Measurements from ENCODE around the gene CCDC97.
A peak's percentile ranks its signal among the peaks of the same experiment; 100 is the strongest.
"Not testable (repeated sequence)": the region's sequence is repeated elsewhere in the genome, so short reads cannot be mapped to it uniquely, and the experiment has no call there.

Gene CCDC97

DNA sequence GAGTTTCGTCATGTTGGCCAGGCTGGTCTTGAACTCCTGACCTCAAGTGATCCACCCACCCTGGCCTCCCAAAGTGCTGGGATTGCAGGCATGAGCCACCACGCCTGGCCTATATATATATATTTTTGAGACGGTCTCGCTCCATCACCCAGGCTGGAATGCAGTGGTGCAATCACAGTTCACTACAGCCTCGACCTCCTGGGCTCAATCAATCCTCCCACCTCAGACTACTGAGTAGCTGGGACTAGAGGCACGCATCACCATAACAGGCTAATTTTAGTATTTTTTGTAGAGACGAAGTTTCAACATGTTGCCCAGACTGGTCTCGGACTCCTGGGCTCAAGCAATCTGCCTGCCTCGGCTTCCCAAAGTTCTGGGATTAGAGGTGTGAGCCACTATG is 36.9 kb downstream of the CCDC97 start:
- DNase-seq, result not testable (repeated sequence)

- DNase-seq, result no peak
Measured at GRCh38 chr19:41350735-41351338, 40.9 kb downstream of the CCDC97 start.

DNA sequence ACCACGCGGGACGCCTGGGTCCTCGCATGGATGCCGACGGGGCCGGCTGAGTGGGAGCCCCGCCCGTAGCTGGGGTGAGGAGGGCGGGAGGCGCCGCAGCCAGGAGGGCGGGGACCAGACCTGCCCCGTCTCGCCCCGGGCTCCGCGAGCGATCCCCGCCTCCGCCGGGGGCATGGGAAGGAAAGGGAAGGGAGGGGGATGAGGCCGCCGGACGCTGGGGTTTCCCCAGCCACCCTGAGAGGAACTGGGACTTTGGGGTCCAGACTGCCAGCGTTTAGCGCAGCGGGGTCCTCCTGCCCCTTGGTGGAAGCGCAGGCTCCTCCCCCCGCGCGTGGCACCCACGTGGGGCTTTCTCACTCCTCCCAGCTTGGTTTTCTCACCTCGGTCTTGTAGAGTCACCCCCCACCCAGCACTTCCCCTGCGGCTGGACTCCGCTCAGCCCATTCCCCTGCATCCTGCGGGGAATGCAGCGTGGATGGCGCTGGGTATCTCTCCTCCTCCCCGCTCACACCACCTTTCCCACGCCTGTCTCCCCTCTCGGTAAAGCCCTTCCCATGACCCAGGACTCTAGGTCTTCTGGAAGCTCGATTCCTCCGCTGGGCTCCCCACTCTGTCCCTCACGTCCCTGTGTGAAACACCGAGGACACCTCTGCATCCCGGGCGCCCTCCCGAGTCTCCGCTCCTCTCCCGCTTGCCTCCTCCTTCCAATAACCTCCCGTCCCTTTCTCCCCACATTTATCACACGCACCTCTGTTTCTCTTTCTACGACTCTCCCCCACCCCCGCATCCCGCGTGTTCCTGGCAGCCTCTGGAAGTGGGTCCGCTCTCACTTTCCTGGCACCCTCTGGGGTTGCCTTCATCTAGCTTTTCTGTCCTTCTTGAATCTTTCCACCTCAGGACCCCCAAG is 41.6 kb downstream of the CCDC97 start:
- DNase-seq, result peak; percentile 83

GRCh38 chr19:41352279-41352608 is 42.3 kb downstream of the CCDC97 start:
- DNase-seq, result no peak

DNA sequence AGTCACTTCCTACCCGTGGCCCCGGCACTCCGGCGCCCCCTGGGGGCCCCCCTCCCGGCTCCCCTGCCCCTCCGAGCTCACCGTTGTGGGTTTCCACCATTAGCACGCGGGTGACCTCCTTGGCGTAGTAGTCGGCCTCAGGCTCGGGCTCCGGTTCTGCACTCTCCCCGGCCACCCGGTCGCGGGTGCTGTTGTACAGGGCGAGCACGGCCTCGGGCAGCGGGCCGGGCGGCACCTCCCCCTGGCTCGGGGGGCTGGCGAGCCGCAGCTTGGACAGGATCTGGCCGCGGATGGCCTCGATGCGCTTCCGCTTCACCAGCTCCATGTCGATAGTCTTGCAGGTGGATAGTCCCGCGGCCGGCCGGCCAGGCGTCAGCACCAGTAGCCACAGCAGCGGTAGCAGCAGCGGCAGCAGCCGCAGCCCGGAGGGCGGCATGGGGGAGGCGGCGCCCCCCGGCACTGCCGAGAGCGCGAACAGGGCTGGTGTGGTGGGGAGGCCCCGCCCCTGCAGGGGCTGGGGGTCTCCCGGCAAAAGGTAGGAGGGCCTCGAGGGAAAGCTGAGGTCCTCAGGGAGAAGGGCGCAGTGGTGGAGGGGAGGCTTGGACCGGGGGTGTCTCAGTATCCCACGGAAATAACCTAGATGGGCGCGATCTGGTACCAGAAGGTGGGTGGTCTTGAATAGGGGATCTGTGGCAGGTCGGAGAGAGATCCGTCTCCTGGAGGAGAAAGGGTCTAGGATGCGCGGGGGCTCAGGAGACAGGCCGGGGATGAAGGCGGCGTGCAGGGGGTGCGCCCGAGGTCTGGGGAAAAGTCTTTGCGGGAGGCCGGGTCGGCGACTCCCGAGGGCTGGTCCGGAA is 42.9 kb downstream of the CCDC97 start:
- DNase-seq, result peak; percentile 70

- DNase-seq, result peak; percentile 93
Measured at GRCh38 chr19:41353466-41354342, 43.7 kb downstream of the CCDC97 start, which contains the start of gene TGFB1. TSS of gene TGFB1 (minus strand) at chr19:41353922. CDS start at chr19:41353044, 878 bp downstream.

GRCh38 chr19:41354343-41354953 is 44.5 kb downstream of the CCDC97 start:
- DNase-seq, result no peak

DNA sequence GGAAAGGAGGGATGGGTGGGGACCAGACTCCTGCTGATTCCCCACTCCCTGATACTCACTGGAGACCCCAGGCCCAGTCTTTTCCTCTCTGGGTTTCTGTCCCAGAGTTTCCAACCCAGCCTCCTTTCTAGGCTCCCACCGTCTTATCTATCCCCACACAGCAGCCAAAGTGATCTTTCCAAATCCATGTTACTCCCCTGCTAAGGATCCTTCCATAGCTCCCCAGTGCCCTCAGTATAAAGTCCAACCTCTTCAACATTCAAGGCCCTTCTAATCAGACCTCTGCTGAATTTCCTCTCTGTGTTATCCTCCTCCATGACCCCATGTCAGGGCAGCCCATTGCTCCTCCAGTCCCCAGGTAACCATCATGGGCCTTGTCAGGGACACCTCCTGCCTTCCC is 45.1 kb downstream of the CCDC97 start:
- DNase-seq, result no peak

DNA sequence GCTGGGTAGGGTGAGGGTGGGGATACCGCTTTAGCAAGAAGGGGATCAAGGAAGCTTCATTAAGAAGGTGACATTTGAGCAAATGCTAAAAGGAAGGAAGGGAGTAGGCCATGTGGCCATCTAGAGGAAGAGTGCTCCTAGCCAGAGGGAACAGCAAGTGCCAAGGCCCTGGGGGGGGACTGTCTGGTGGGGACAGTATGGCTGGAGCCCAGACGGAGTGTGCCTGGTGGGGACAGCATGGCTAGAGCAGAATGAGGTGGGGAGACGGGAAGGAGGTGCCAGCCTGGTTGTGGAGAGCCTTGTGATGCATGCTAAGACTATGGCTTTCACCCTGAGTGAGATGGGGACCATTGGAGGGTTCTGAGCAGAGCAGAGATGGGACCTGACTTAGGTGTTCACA is 45.8 kb downstream of the CCDC97 start:
- DNase-seq, result no peak

DNA sequence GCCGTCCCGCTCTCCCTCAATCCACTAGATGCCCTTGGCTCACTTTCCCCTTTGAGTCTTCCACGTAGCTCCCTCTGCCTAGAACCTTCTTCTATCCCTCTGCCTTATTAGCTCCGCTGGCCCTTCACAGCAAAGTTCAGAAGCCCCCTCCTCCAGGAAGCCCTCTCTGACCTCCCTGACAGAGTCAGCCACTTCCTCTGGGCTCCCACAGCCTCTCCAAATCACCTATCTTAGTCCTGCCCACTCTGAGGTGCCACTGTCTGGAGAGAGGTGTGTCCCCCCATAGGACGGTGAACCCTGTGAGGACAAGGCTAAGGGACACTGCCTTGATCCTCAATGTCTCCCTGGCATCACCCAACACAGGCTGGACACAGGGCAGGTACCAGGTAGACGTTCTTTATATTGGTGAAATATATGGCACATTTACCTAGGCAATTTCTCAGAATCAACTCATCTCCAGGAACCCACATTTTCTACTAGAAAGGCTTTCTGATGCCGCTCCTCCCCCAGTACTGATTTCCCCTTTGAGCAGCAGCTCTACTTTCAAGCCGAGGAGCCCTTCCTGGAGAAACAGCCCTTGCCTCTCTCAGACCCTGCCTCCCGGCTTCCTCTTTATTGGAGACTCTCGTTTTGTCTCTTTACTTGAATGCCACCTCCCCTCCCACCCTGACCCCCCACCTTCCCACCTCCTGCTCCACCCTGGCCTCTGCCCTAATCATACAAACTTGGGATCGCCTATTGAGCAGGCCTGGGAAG is 47.2 kb downstream of the CCDC97 start:
- no peak for DNase-seq

GRCh38 chr19:41357746-41358145 is 47.8 kb downstream of the CCDC97 start:
- DNase-seq, result no peak

DNA sequence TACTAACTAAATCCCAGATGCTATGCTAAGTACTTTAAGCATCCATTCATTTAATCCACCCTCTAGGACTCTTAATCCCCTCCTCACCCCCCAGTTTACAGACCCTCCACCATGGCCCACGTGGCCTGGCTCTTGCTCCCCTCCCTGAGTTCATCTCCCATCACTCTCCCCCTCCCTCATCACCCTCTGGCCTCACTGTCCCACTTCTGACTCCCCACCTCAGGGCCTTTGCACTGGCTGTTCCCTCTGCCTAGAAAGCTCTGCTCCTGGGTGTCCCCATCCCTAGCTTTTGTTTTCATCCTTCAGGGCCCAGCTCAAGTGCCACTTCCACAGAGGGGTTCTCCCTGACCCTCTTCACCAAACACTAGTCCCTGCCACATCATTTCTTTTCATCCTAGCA is 49.8 kb downstream of the CCDC97 start:
- no peak for DNase-seq

DNA sequence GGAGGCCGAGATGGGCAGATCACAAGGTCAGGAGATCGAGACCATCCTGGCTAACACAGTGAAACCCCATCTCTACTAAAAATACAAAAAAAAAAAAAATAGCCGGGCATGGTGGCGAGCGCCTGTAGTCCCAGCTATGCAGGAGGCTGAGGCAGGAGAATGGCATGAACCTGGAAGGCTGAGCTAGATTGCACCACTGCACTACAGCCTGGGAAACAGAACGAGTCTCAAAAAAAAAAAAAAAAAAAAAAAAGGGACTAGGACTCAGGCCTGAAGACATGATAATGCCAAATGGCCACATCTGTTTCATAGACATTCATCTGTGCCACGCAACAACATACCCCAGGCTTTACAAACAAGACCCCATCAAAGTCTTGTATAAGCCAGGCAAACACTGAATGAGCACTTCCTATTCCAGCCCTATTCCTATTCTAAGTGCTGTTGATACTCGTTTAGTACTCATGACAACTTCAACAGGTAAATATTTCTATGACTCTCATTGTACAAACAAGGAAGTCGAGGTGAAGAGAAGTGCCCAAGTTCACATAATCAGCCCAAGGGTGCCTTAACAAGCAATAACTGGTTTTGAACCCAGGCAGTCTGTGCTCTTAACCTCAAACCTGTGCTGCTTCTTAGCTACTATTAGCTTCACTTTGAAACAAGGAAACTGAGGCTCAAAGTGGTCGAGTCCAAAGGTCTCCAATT is 52.3 kb downstream of the CCDC97 start:
- no peak for DNase-seq

DNA sequence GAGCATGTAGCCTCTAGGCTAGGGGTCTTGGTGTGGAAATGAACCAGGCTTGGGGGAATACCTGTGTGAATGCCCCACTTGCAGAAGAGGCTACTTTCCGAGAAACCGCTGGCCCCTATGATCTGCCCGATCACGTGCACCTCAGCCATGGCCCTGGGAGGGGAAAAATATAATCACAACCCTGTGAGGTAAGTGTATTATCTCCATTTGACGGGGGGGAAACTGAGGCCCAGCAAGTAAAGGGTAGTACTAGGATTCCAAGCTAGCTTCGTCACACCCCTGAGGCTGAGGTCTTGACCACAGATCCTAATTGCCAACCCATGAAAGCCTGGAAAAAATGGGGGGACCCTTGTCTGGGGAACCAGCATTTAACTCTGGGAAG is 53.4 kb downstream of the CCDC97 start:
- DNase-seq, result no peak

DNA sequence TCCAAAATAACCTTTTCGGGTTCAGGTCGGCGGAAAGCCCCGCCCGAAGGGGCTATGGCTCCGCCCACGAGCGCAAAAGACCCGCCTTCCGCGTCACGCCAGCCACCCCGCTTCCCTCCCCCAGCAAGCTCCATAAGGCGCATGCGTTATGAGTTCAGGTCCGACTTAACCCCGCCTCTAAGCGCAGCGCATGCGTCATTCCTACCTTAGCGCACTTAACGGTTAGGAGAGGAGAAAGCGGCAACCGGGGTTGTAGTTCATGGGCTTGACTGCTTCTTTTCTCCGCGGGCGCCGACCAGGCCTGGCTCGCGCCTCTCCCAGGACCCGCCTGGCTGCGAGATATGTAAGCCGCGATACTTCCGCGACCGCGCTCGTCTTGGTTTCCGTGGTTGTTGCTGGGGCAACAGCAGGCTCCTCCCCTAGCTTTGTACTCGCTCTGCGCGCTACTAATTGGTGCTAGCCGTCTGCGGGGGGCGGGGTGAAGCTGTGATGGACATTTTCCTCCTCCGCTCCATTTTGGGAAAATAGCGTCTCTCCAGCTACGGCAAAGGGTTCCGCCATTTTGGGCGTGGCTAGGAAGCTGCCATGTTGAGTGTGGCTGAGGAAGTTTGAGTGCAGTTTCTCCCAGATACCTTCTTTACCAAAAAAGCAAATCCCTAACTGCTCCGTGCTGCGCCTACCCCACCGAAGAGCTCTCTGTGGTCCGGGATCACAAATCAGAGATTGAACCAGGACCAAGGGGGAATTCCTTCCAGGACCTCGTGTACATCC is 54.0 kb downstream of the CCDC97 start, which contains the start of gene B9D2:
Gene B9D2, minus strand, starts transcription at position 397 of the 771 bp plus-strand sequence. CDS start 630 bp downstream, outside the sequence.
- peak; percentile 94 for DNase-seq

GRCh38 chr19:41364524-41365391 is 54.8 kb downstream of the CCDC97 start:
- DNase-seq, result no peak

GRCh38 chr19:41366089-41366488 is 56.1 kb downstream of the CCDC97 start:
- no peak for DNase-seq

- DNase-seq, result no peak
Measured at GRCh38 chr19:41367848-41368301, 57.9 kb downstream of the CCDC97 start.

All from T-helper 9 cell (primary cell).